ENCODE data around the gene MYL3. TPM values are rescaled to one million over a fixed set of nuclear protein-coding genes. Genes with fewer than 3 reads are reported as not detected.

The MYL3 gene
- total and polyA plus RNA-seq, 2 donors (not counting 1 experiment from before 2014, with no cell fraction given): not detected

- ChIA-PET POLR2A (no interaction called here), CTCF (interaction anchor here (1.0 kb wide), 1 partner anchor 15 kb away, joined by 5 read pairs; no protein-coding TSS in a partner anchor)
- Mint-ChIP-seq H3K4me1 (peaks cover under 1% of the 10 kb centered on the region), H3K9me3 (ENCODE audit: insufficient read depth) (no peaks in the 10 kb centered on the region), H3K4me3 (no peak overlapping the region), H3K27ac (no peak overlapping the region), H3K27me3 (peaks cover 5% of the 10 kb centered on the region)
- no peak for ATAC-seq (ENCODE audit: low read depth)
- no peak for DNase-seq
- TF ChIP-seq CTCF (IDR thresholded peaks at IDR 0.05): no peak
- no peak for TF ChIP-seq EZH2 (IDR thresholded peaks at IDR 0.05; ENCODE audit: borderline replicate concordance, insufficient read depth, low read depth, low read length, poor library complexity, severe bottlenecking)
- intact Hi-C loops (cut with micrococcal nuclease): no loop called here
- Histone ChIP-seq H3K36me3 (replicated peaks in 1 of 2; ENCODE audit: control extremely low read depth in 1 of 2, control insufficient read depth in 1 of 2, extremely low read depth in 1 of 2, insufficient read depth in 2 of 2, low read length in 1 of 2) (no peaks in the 10 kb centered on the region), H4K20me1 (ENCODE audit: control insufficient read depth, insufficient read depth, low read length, poor library complexity, severe bottlenecking) (no peaks in the 10 kb centered on the region), H3K27me3 (replicated peaks in 1 of 4; ENCODE audit: control extremely low read depth in 1 of 4, control insufficient read depth in 3 of 4, insufficient read depth in 4 of 4, low read length in 3 of 4) (no peaks in the 10 kb centered on the region), H3K4me2 (replicated peaks; ENCODE audit: low read depth, low read length, poor library complexity, severe bottlenecking) (no peak overlapping the region), H3K27ac (ENCODE audit: low read length in 2 of 2) (no peak overlapping the region), H3K4me1 (ENCODE audit: control insufficient read depth in 2 of 2, insufficient read depth in 2 of 2, low read length in 2 of 2) (peaks cover 1 to 3% of the 10 kb centered on the region in 2 donors), H3K79me2 (ENCODE audit: control insufficient read depth, insufficient read depth, low read length) (no peaks in the 10 kb centered on the region), H2AFZ (ENCODE audit: insufficient read depth, low read depth, low read length, poor library complexity, severe bottlenecking) (no peak overlapping the region), H3K9ac (ENCODE audit: low read length) (no peak overlapping the region), H3K9me3 (ENCODE audit: control extremely low read depth in 1 of 3, control insufficient read depth in 2 of 3, insufficient read depth in 1 of 3, low read length in 2 of 3) (no peaks in the 10 kb centered on the region), H3K4me3 (ENCODE audit: control extremely low read depth in 1 of 5, extremely low read depth in 1 of 5, insufficient read depth in 1 of 5, low read depth in 2 of 5, low read length in 4 of 5) (no peak overlapping the region)
- WGBS (ENCODE audit: insufficient coverage): 89% methylated on average over 7 of the region's 13 CpGs
Observed at GRCh38 chr3:46851364-46852333, 11.6 kb downstream of the MYL3 start.

DNA sequence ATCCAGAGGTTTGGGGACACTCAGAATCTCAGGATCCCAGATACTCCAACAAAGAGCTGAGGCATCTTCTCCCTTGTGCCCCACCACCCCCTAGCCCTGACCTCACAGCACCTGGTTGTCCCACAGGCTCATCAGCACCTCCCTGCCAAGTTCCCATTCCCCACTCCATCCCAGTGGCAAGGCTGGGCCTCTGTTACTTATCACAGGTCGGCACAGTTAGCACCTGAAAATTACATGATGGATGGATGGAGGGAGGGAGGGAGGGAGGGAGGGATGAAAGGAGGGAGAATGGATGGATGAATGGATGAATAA, 12.8 kb downstream of the MYL3 start:
- DNase-seq: no peak
- no peak for ATAC-seq (ENCODE audit: low read depth)
- Mint-ChIP-seq H3K27ac (no peak overlapping the region), H3K27me3 (no peaks in the 10 kb centered on the region), H3K4me3 (no peak overlapping the region), H3K4me1 (peaks cover 7% of the 10 kb centered on the region), H3K9me3 (ENCODE audit: insufficient read depth) (no peaks in the 10 kb centered on the region)
- POLR2A ChIA-PET: no interaction called here
- no peak overlapping the region for H3K4me3 ChIP-seq (ENCODE audit: control extremely low read depth in 1 of 5, extremely low read depth in 1 of 5, insufficient read depth in 1 of 5, low read depth in 2 of 5, low read length in 4 of 5)
- intact Hi-C loops (cut with micrococcal nuclease): no loop called here
- no peak overlapping the region for H3K4me2 ChIP-seq (replicated peaks; ENCODE audit: low read depth, low read length, poor library complexity, severe bottlenecking)
- H4K20me1 ChIP-seq (ENCODE audit: control insufficient read depth, insufficient read depth, low read length, poor library complexity, severe bottlenecking): no peaks in the 10 kb centered on the region
- no peak overlapping the region for H3K9ac ChIP-seq (ENCODE audit: low read length)
- peaks cover 7 to 11% of the 10 kb centered on the region in 2 donors for H3K4me1 ChIP-seq (ENCODE audit: control insufficient read depth in 2 of 2, insufficient read depth in 2 of 2, low read length in 2 of 2)
- no peak overlapping the region for H3K27ac ChIP-seq (ENCODE audit: low read length in 2 of 2)
- no peaks in the 10 kb centered on the region for H3K36me3 ChIP-seq (replicated peaks in 1 of 2; ENCODE audit: control extremely low read depth in 1 of 2, control insufficient read depth in 1 of 2, extremely low read depth in 1 of 2, insufficient read depth in 2 of 2, low read length in 1 of 2)
- CTCF ChIA-PET: interaction anchor here (1.0 kb wide), 1 partner anchor 16 kb away, joined by 5 read pairs; no protein-coding TSS in a partner anchor
- no peak overlapping the region for H2AFZ ChIP-seq (ENCODE audit: insufficient read depth, low read depth, low read length, poor library complexity, severe bottlenecking)
- TF ChIP-seq CTCF (IDR thresholded peaks at IDR 0.05) (no peak), EZH2 (IDR thresholded peaks at IDR 0.05; ENCODE audit: borderline replicate concordance, insufficient read depth, low read depth, low read length, poor library complexity, severe bottlenecking) (no peak)
- H3K27me3 ChIP-seq (replicated peaks in 1 of 4; ENCODE audit: control extremely low read depth in 1 of 4, control insufficient read depth in 3 of 4, insufficient read depth in 4 of 4, low read length in 3 of 4): no peaks in the 10 kb centered on the region
- H3K9me3 ChIP-seq (ENCODE audit: control extremely low read depth in 1 of 3, control insufficient read depth in 2 of 3, insufficient read depth in 1 of 3, low read length in 2 of 3): no peaks in the 10 kb centered on the region
- WGBS (ENCODE audit: insufficient coverage): no CpG with 5 or more reads among the region's 1 CpG
- no peaks in the 10 kb centered on the region for H3K79me2 ChIP-seq (ENCODE audit: control insufficient read depth, insufficient read depth, low read length)
